ENCODE data around the gene OBSCN.

GRCh38 chr1:228278432-228278941 lies 70.6 kb downstream of the OBSCN start:
- no peak for TF ChIP-seq CTCF (IDR thresholded peaks at IDR 0.05)
- no peak for TF ChIP-seq POLR2A (IDR thresholded peaks at IDR 0.05)
- TF ChIP-seq POLR2AphosphoS5 (IDR thresholded peaks at IDR 0.05) = no peak

Measured in prostate gland (tissue), 2 donors.